ENCODE results near the gene G6PC1.
"Not testable (repeated sequence)": the region's sequence is repeated elsewhere in the genome, so short reads cannot be mapped to it uniquely, and the experiment has no call there.

Gene G6PC1

DNA sequence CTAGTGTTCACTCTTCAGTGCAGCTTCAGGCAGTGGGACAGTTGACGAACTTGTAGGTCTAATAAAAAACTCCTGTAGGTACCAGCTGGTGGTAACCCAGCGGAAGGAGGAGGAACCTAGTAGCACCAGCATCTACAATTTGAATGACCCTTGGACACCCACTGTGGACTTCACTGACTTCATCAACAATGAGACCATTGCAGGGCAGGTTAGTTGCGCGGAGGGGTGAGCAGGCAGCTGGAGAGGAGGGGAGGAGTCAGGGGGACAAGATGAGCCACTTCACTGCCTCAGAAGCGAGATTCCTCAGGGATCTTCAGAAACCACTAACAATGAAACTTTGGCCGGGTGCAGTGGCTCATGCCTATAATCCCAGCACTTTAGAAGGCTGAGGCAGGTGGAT lies 27.3 kb upstream of the G6PC1 start:
- FAIRE-seq (no peak), DNase-seq (ENCODE audit: insufficient read length, low spot score) (no peak)

DNA sequence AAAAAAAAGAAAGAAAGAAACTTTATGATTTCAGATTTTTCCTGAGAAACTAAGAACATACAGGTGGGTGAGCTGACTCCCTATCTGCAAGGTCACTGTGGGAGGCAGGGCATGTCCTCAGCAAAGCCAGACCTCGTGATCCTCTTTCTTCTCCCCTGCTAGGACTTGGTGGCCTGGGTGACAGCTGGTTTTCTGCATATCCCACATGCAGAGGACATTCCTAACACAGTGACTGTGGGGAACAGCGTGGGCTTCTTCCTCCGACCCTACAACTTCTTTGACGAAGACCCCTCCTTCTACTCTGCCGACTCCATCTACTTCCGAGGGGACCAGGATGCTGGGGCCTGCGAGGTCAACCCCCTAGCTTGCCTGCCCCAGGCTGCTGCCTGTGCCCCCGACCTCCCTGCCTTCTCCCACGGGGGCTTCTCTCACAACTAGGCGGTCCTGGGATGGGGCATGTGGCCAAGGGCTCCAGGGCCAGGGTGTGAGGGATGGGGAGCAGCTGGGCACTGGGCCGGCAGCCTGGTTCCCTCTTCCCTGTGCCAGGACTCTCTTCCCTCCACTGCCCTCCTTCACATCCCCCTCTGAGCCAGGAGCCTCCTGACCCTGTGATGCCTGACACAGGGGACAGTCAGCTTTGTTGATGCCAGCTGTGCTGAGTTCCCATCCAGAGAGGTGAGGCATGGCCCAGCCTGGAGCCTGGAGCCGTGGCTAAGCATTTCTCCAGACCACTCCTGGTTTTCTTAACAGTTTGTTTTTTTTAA lies 26.5 kb upstream of the G6PC1 start:
- FAIRE-seq = peak; percentile 46
- not testable (repeated sequence) for DNase-seq (ENCODE audit: insufficient read length, low spot score)

DNA sequence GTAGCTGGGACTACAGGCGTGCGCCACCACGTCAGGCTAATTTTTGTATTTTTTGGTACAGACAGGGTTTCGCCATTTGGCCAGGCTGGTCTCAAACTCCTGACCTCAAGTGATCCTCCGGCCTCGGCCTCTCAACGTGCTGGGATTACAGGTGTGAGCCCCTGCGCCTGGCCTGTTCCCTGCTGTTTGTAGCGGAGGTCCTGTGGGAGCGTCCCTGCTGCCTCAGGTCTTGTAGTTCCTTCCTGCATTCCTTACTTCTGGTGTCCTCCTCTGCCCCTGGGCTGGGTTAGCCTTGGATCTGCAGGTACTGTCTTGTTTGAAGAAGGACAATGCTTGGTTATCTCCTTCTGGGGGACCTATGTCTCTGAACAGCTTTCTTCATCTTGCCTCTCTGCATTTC lies 23.6 kb upstream of the G6PC1 start:
- FAIRE-seq (no peak), DNase-seq (ENCODE audit: insufficient read length, low spot score) (no peak)

DNA sequence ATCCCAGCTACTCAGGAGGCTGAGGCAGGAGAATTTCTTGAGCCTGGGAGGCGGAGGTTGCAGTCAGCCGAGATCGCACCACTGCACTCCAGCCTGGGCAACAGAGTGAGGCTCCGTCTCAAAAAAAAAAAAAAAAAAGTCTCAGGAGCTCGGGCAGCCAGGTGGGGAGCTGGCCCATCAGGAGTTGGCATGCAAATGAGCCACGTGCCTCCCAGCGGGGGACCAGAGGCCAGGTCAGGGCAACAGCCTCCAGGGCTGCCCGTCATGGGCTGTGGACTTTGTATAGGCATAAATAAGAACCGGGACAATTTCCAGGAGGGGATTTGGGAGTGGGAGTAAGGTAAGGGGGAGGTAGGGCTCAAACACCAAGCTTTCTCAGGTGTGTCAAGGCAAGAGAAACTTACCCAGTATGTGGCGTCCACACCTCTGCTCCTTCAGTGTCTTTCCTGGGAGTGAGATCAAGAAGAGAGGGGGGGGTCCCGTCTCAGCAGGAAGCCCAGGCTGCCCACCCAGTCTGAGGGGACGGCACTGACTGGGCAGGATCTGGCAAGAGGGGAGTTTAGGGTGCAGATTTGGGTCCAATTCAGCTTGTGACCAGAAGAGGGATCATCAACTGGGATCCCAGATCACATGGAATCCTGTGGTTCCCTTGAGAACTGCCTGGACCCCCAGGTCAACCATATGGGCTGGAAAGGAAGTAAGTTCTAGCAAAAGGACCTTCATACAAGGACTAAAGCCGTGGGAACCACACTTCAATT lies 22.3 kb upstream of the G6PC1 start:
- no peak for DNase-seq (ENCODE audit: insufficient read length, low spot score)
- no peak for FAIRE-seq

DNA sequence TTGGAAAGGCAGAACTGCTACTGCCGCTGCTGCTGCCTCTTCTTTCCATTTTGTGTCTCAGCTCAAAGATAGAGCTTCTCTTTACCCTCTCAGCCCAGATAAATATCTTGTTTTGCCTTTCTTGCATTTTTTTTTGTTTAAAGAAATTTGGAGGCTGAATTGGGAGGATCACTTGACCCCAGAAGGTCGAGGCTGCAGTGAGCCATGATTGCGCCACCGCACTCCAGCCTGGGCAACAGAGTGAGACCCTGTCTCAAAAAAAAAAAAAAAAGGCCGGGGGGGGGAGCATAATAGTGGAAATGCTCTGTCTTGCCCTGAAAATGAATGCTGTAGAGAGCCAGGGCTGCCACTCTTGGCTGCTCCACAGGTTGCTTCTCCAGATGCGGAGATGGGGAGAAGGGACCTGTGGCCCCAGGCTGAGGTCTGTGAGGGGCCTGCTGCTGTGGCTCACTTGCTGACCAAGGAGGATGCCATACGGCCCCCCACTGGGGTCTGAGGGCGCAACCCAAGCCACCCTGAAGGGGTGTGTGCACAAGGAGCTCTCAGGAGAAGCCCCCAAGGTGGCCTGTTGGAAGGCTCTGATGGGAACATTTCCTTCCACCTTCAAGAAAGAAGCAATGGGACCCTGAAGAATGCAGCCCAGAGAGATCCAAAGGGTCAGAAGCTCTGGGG lies 21.5 kb upstream of the G6PC1 start:
- no peak for FAIRE-seq
- DNase-seq (ENCODE audit: insufficient read length, low spot score) = no peak

DNA sequence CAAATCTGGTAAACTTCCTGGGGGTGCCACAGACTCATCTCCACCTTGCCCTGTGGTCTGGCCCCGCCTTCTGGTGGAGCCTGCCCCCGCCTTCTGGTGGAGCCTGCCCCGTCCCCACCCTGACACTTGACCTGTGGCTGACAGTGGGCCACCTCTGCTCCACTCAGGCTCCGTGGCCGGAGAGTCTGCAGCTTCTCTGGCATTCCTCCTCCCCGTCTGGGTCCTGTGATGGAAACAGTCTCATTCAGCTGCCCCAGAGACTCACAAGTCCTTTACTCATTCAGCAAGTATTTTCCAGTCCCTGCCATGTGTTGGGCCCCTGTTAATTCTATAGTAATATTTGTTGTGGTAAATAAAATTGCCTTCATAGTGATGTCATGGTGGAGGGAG lies 21.0 kb upstream of the G6PC1 start:
- FAIRE-seq (no peak), DNase-seq (ENCODE audit: insufficient read length, low spot score) (no peak)

DNA sequence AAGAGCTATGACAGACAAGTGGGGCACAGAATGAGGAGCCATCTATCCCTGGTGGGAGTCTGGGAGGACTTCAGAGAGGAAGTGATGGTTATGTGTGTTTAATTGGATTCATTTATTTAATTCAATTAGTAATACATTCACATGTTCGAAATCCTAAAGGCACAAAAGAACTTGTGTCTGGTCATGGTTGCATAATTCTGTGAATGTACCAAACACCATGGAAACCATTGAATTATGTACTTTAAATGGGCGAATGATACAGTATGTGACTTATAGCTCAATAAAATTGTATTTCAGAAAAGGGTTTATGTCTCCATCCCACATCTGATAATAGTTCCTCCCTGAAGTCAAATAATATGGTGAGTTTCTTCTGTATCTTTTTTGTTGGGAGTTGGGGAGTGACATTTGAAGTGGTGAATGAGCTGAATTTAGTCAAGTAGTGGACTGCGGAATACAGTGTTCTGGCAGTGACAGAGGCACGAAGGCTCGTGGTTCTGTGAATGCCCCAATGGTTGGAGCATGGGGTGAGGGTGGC lies 19.8 kb upstream of the G6PC1 start:
- FAIRE-seq (no peak), DNase-seq (ENCODE audit: insufficient read length, low spot score) (no peak)

DNA sequence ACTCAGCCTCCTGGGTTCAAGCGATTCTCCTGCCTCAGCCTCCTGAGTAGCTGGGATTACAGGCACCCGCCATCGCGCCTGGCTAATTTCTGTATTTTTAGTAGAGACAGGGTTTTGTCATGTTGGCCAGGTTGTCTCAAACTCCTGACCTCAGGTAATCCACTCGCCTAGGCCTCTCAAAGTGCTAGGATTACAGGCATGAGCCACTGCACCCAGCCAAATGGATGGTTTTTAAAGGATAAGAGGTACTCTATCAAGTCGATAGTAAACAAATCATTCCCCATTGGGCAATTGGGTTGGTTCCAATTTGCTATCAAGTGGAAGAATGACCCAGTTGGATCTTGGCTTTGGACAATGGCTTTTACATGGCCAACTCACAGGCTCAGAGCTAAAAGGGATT lies 18.9 kb upstream of the G6PC1 start:
- not testable (repeated sequence) for DNase-seq (ENCODE audit: insufficient read length, low spot score); FAIRE-seq

DNA sequence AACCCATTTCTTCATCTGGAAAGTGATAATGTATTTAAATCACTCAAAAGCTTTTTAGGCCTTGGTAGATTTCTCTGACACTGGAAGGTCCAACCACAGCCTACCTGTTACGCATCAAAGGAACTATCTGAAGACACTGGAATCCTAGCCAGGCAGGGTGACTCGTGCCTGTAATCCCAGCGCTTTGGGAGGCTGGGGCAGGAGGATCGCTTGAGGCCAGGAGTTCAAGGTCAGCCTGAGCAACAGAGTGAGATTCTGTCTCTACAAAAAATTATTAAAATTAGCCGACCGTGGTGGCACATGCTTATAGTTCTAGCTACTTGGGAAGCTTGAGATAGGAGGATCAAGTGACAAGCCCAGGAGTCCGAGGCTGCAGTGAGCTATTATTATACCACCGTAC lies 18.4 kb upstream of the G6PC1 start:
- DNase-seq (ENCODE audit: insufficient read length, low spot score) (no peak), FAIRE-seq (no peak)

DNA sequence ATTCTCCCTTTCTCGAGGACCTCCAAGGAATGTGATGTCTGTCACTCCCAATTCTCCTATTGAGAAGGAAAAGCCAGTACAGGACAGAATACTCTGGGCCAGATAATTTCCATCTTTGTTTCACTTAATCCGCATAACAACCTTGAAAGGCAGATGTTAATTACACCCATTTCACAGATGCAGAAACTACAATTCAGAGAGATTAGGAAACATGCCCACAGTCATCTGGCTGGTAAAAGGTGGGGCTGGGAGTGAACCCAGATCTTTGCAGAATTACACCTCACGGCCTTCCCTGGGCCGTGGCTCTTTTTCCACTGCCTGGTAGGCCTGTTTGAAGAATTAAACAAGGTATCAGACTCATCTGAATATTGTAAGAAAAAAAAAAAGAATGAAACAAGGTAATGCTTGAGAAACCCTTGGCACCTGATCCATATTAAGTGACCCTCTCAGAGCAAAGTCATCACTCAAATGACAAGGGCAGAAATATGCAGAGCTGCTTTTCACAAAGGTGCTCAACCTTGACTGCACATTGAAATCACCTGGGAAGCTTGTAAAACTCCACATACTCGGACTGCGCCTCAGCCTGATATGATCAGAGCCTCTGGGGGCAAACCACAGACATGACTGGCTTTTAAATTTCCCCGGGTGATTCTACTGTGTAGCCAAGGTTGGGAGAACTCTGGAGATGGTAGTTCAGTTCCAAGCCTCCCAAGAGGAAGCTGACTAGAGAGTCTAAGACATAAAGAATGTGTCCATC lies 16.6 kb upstream of the G6PC1 start:
- no peak for FAIRE-seq
- no peak for DNase-seq (ENCODE audit: insufficient read length, low spot score)

DNA sequence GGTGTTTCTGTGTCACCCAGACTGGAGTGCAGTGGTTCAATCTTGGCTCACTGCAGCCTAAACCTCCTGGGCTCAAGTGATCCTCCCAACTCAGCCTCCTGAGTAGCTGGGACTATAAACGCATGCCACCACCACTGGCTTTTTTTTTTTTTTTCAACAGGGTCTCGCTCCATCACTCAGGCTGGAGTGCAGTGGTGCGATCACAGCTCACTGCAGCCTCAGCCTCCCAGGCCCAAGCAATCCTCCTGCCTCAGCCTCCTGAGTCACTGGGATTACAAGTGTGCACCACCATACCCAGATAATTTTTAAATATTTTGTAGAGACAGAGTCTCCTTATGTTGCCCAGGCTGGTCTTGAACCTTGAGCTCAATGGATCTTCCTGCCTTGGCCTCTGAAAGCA lies 14.8 kb upstream of the G6PC1 start:
- FAIRE-seq; DNase-seq (ENCODE audit: insufficient read length, low spot score): not testable (repeated sequence)

DNA sequence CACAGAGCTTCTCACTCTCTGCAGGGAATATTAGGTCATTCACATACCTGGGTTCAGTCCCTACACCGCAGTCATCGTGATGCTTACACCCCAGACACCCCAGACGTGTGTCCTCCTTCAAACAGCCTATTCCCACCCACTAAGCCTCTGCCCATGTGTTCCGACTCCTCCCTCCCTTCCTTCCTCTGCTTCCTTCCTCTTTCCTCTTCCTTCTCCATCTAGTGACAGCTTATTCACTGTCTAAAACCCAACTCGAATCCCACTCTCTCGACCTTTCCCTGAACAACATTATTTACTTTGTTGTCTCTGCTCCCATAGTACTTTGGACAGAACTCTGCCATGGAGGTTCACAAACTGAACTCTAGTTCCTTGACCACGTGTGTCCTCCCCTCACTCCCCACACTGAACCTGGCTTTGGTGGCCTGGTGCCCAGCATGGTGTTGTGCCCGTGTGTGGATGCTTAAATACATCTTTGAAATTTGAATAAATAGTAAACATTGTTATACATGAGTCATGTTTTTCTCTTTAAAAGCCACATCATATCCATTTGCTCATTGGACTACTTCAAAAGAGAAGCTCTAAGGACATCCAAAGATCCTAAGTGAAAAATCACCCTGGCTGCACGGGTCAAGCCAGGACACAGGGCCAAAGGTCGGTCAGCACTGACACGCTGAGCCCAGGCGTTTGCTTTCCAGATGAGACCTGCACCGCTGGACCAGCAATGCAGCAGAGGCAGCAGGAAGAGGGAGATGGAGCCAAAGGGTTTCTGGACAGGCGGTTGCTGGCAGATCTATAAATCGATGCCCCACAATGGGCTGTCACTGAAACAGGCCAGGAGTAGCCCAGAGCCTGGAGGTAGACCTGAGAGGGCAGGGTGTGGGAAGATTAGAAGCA lies 14.1 kb upstream of the G6PC1 start:
- no peak for FAIRE-seq
- no peak for DNase-seq (ENCODE audit: insufficient read length, low spot score)

DNA sequence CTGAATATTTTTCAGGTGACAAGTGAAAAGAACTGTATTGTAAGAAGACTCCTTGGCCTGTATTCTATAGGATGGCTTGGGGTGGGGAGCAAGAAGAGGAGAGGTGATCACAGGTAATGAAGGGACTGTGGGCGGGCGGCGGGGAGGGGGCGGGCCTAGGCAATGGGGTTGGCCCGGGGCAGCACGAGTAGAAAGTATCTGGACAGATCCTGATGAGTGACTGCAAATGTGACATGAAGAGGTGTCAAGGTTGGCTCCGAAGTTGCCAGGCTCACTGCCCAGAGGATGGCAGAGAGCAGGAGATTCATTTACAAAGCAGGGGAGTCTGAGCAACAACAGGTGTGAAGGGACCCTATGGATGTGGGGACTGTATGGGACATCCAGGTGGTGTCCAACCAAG lies 10.8 kb upstream of the G6PC1 start:
- DNase-seq (ENCODE audit: insufficient read length, low spot score) (no peak), FAIRE-seq (no peak)

DNA sequence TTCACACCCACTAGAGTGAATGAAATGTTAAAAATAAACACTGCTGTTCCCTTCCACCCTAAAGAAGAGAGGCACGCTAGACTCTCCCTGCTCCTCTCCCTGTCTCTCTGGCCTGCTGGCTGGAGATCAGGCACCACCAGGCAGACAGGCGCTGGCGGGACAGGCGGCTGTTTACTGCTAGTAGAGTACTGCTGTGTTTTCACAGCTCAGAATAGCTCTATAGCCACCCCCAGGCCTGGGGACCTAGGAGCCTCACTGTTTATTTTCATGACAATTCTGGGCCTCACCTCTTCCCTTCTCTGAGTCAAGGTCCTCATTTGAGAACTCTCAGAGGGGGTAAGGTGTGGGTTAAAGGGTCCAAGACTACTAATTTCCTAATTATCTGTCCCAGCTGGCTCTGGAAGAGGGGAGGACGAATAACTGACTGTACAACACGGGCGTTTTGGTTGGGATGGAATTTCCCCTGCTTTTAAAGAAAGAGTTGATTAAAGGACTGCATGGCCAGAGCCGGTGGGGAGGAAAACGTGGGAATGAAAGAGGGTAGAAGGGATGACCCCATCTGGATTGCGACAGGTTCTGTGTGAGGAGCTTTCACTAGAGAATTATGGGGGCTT lies 9.0 kb upstream of the G6PC1 start:
- DNase-seq (ENCODE audit: insufficient read length, low spot score) = no peak
- no peak for FAIRE-seq

DNA sequence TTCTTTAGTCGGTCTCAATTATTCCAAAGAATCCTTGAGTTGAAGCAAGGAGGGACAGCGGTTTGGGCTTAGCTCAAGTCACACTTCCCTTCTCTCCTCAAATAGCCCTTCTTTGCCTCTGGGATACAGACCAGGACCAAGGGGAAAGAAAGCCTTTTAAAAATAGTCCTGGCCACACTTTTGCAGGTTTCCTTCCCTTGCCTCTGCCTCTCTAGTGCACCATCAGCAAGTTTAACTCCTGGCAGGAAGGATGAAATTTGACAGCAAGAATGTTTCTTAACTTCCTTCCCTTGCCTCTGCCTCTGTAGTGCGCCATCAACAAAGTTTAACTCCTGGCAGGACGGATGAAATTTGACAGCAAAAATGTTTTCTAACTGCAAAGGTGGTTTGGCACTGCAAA lies 7.2 kb upstream of the G6PC1 start:
- no peak for FAIRE-seq
- no peak for DNase-seq (ENCODE audit: insufficient read length, low spot score)

DNA sequence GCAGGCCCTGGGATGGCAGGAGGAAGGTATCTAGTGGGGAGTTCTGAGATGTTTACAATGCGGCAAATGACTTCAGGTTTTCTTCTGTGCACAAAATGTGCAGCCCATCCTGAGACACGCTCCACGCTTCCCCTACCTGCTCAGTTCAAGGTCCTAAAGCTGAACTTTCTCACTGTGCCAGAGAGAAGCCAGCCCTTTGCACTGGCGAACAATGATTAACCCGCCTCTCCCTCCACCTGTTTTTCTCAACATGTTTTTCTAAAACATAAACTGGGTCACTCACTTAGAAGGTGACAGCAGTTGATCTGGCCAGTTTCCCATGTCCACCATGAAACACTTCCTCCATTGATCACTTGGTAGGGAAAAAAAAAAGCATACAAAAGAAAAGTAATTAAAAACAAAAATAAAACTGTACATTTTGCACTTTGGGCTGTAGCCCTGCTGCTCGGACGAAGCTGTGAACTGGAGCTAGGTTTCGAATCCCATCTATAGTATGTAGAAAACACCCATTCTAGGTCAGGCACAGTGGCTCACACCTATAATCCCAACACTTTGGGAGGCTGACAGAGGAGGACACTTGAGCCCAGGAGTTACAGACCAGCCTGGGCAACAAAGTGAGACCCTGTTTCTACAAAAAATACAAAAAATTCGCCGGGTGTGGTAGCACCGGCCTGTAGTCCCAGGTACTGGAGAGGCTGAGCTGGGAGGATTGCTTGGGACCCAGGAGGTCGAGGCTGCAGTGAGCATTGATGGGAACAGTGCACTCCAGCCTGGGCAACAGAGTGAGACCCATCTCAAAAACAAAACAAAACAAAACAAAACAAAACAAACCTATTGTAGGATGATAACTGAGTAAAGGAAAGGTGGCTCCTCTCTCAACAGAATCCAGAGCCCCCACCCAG lies 6.1 kb upstream of the G6PC1 start:
- no peak for FAIRE-seq
- DNase-seq (ENCODE audit: insufficient read length, low spot score) = no peak

DNA sequence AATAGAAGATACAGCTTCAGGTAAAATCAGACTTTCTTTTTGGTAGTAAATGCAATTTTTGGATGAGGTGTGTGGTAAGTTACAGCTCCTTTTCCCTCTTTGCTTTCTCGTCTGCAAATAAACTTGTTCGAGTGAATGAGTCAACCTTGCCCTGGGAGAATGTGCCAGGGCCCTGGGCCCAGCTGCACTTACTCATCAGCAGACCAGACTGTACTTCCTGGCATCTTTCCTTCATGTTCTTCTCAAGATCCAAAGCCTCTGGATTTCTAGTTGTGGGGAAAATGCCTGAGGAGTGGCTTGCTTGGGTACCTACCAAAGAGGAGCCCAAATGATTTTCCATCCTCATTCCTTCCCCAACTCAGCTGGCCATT lies 5.4 kb upstream of the G6PC1 start:
- FAIRE-seq = no peak
- DNase-seq (ENCODE audit: insufficient read length, low spot score) = peak; percentile 68

DNA sequence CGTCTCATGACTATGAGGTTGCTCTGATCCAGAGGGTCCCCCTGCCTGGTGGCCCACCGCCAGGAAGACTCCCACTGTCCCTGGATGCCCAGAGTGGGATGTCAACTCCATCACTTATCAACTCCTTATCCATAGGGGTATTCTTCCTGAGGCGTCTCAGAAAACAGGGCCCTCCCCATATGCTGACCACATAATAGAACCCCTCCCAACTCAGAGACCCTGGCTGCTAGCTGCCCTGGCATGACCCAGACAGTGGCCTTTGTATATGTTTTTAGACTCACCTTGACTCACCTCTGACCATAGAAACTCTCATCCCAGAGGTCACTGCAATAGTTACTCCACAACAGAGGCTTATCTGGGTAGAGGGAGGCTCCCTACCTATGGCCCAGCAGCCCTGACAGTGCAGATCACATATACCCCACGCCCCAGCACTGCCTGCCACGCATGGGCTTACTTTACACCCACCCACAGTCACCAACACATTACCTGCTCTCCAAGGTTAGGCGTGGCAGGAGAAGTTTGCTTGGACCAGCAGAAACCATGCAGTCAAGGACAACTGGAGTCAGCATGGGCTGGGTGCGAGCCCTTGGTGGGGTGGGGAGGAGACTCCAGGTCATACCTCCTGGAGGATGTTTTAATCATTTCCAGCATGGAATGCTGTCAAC lies 2.3 kb upstream of the G6PC1 start:
- no peak for FAIRE-seq

More for the DNA sequence above, 2.3 kb upstream of the G6PC1 start:
- DNase-seq (ENCODE audit: insufficient read length, low spot score) = no peak
